Astrocyte (in vitro differentiated cells and primary cell): ENCODE results near the gene JAK2. TPM values are rescaled to one million over a fixed set of nuclear protein-coding genes. Genes with fewer than 3 reads are reported as not detected.

Experiments used
- DNase-seq: peaks from one replicate; pipeline ENCODE4 v3.0.0-alpha.2; 2010; ENCODE audit warnings: low read depth
- FAIRE-seq: peaks from 2 replicates; lab custom pipeline; 2011; peaks lifted over from hg19 to GRCh38; lab: Jason Lieb, UNC
- H2AFZ ChIP-seq: 2 replicates; pipeline ENCODE4 v1.6.0; 2012; ENCODE audit warnings: low read depth, low read length, inconsistent platforms
- H3K27ac ChIP-seq: 2 replicates; pipeline ENCODE4 v1.5.1; 2011; ENCODE audit warnings: low read depth, low read length, inconsistent platforms
- H3K27me3 ChIP-seq: 2 replicates; pipeline ENCODE4 v1.6.0; 2011; ENCODE audit warnings: low read length, inconsistent platforms; ENCODE audit not compliant: insufficient read depth
- H3K36me3 ChIP-seq: 2 replicates; pipeline ENCODE4 v1.5.1; 2011; ENCODE audit warnings: low read length, inconsistent platforms; ENCODE audit not compliant: insufficient read depth
- H3K4me1 ChIP-seq: 2 replicates; pipeline ENCODE4 v1.5.1; 2011; ENCODE audit warnings: low read length, inconsistent platforms; ENCODE audit not compliant: insufficient read depth
- H3K4me2 ChIP-seq: 2 replicates; pipeline ENCODE4 v1.6.0; 2012; ENCODE audit warnings: low read length, inconsistent platforms
- H3K4me3 ChIP-seq: 2 replicates; pipeline ENCODE4 v1.5.1; 2011; ENCODE audit warnings: low read depth, mild to moderate bottlenecking, low read length, inconsistent platforms; ENCODE audit not compliant: insufficient read depth
- H3K79me2 ChIP-seq: 2 replicates; pipeline ENCODE4 v1.6.0; 2012; ENCODE audit warnings: mild to moderate bottlenecking, low read length, inconsistent platforms; ENCODE audit not compliant: insufficient read depth
- H3K9ac ChIP-seq: 2 replicates; pipeline ENCODE4 v1.6.0; 2012; ENCODE audit warnings: mild to moderate bottlenecking, low read length, inconsistent platforms
- H3K9me3 ChIP-seq: 2 replicates; pipeline ENCODE4 v1.5.1; 2012; ENCODE audit warnings: low read depth, mild to moderate bottlenecking, low read length, inconsistent platforms; ENCODE audit not compliant: insufficient read depth
- H4K20me1 ChIP-seq: 2 replicates; pipeline ENCODE4 v1.6.0; 2012; ENCODE audit warnings: low read length, inconsistent platforms; ENCODE audit not compliant: insufficient read depth
- H3K27ac Mint-ChIP-seq: one replicate; pipeline ENCODE4 v1.8.0; 2021; ENCODE audit warnings: mild to moderate bottlenecking, mixed read lengths; ENCODE audit not compliant: unreplicated experiment
- H3K27me3 Mint-ChIP-seq: one replicate; pipeline ENCODE4 v1.8.0; 2021; ENCODE audit warnings: low read depth, mixed read lengths; ENCODE audit not compliant: unreplicated experiment
- H3K36me3 Mint-ChIP-seq: one replicate; pipeline ENCODE4 v1.8.0; 2021; ENCODE audit warnings: low read depth, mixed read lengths; ENCODE audit not compliant: unreplicated experiment
- H3K4me1 Mint-ChIP-seq: one replicate; pipeline ENCODE4 v1.8.0; 2021; ENCODE audit warnings: low read depth, mixed read lengths; ENCODE audit not compliant: unreplicated experiment
- H3K4me3 Mint-ChIP-seq: one replicate; pipeline ENCODE4 v1.8.0; 2021; ENCODE audit warnings: mild to moderate bottlenecking, moderate library complexity, mixed read lengths; ENCODE audit not compliant: unreplicated experiment
- H3K9me3 Mint-ChIP-seq: one replicate; pipeline ENCODE4 v1.8.0; 2021; ENCODE audit warnings: mild to moderate bottlenecking, mixed read lengths; ENCODE audit not compliant: unreplicated experiment
- CTCF ChIP-seq: IDR thresholded peaks from 2 replicates; pipeline ENCODE4 v1.5.1; 2011; ENCODE audit warnings: low read depth, mild to moderate bottlenecking, inconsistent platforms, low read length, moderate library complexity; ENCODE audit not compliant: insufficient read depth
- EZH2 ChIP-seq: IDR thresholded peaks from 2 replicates; pipeline ENCODE4 v1.6.1; 2012; ENCODE audit warnings: mild to moderate bottlenecking, low read length, inconsistent platforms; ENCODE audit not compliant: insufficient read depth
- total RNA-seq: library from RNA; stranded (reverse); gene quantifications from 2 replicates; pipeline ENCODE4 v1.2.1, GENCODE V29; 2021

JAK2 gene
- total RNA-seq, 1 donor from 2014 or later, result 12.3 TPM

DNA sequence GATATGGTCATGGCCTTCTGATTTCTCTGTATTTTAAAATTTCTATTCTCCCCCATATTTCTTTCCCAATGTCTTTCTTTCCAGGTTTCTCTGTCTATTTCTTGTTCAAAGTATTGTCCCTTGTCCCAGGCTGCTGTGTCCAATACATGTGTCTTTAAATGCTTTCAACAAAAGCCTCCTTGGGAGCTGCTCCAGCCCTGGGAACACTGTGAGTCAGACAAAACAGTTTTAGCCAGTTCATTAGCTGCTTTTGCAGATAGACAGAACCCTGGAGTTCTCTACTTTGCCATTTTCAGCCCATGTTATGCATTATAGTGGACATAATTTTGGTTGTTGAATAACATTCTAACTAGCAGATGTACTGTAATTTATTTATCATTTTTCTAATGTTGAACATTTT lies 20.5 kb upstream of the JAK2 start:
- Histone ChIP-seq H3K4me2 (no peak overlapping the region), H2AFZ (no peak overlapping the region), H3K79me2 (no peaks in the 10 kb centered on the region), H3K27me3 (no peaks in the 10 kb centered on the region), H3K27ac (no peak overlapping the region), H3K4me1 (no peaks in the 10 kb centered on the region), H3K4me3 (no peak overlapping the region), H3K36me3 (no peaks in the 10 kb centered on the region), H3K9ac (no peak overlapping the region), H4K20me1 (no peaks in the 10 kb centered on the region), H3K9me3 (no peaks in the 10 kb centered on the region)
- FAIRE-seq (no peak), DNase-seq (no peak)
- Mint-ChIP-seq H3K9me3 (no peaks in the 10 kb centered on the region), H3K27me3 (no peaks in the 10 kb centered on the region), H3K4me3 (peak overlapping the region; percentile 58), H3K36me3 (no peaks in the 10 kb centered on the region), H3K4me1 (peaks cover 9% of the 10 kb centered on the region), H3K27ac (peak overlapping the region; percentile 0)
- TF ChIP-seq CTCF, result no peak
- TF ChIP-seq EZH2, result no peak

GRCh38 chr9:4965174-4965821 lies 19.8 kb upstream of the JAK2 start:
- H3K27me3 Mint-ChIP-seq, result peaks cover 2% of the 10 kb centered on the region
- Histone ChIP-seq H3K36me3 (no peaks in the 10 kb centered on the region), H3K4me2 (no peak overlapping the region), H3K4me3 (no peak overlapping the region), H3K27me3 (no peaks in the 10 kb centered on the region), H2AFZ (no peak overlapping the region), H4K20me1 (no peaks in the 10 kb centered on the region), H3K4me1 (no peaks in the 10 kb centered on the region), H3K9ac (no peak overlapping the region), H3K79me2 (no peaks in the 10 kb centered on the region), H3K27ac (no peak overlapping the region), H3K9me3 (no peaks in the 10 kb centered on the region)
- no peaks in the 10 kb centered on the region for H3K9me3 Mint-ChIP-seq
- H3K4me1 Mint-ChIP-seq, result peaks cover 6% of the 10 kb centered on the region
- FAIRE-seq, result no peak
- TF ChIP-seq CTCF, result no peak
- no peak for TF ChIP-seq EZH2
- no peaks in the 10 kb centered on the region for H3K36me3 Mint-ChIP-seq
- no peak overlapping the region for H3K4me3 Mint-ChIP-seq
- no peak for DNase-seq
- H3K27ac Mint-ChIP-seq, result no peak overlapping the region

- Histone ChIP-seq H4K20me1 (no peaks in the 10 kb centered on the region), H3K9me3 (no peaks in the 10 kb centered on the region), H3K79me2 (no peaks in the 10 kb centered on the region), H3K27me3 (no peaks in the 10 kb centered on the region), H3K36me3 (no peaks in the 10 kb centered on the region), H3K4me1 (no peaks in the 10 kb centered on the region), H3K4me2 (no peak overlapping the region), H2AFZ (no peak overlapping the region), H3K4me3 (no peak overlapping the region), H3K27ac (no peak overlapping the region), H3K9ac (no peak overlapping the region)
- Mint-ChIP-seq H3K27ac (no peak overlapping the region), H3K4me1 (peaks cover 6% of the 10 kb centered on the region), H3K9me3 (no peaks in the 10 kb centered on the region), H3K36me3 (no peaks in the 10 kb centered on the region), H3K4me3 (no peak overlapping the region), H3K27me3 (peaks cover 2% of the 10 kb centered on the region)
- TF ChIP-seq CTCF (no peak), EZH2 (no peak)
- FAIRE-seq (peak; percentile 72), DNase-seq (no peak)
Observed at GRCh38 chr9:4967523-4967922, 17.5 kb upstream of the JAK2 start.
